Neutrophil (primary cell): ENCODE measurements around the gene TLR2.

Experiments used
- H3K27ac ChIP-seq: fragments of 200-600 bp; sonication (generic); 2 replicates; pipeline ENCODE4 v1.5.1; 2016; ENCODE audit warnings: mild to moderate bottlenecking, moderate library complexity
- H3K27me3 ChIP-seq: fragments of 200-600 bp; sonication (generic); 2 replicates; pipeline ENCODE4 v1.6.0; 2016; ENCODE audit warnings: mild to moderate bottlenecking
- H3K36me3 ChIP-seq: fragments of 200-600 bp; sonication (generic); 2 replicates; pipeline ENCODE4 v1.5.1; 2017
- H3K4me1 ChIP-seq, 2 experiments: fragments of 200-600 bp in 1 of 2; sonication (generic) in 1 of 2; 1 replicate in 1 of 2; 2 replicates in 1 of 2; pipeline versions ENCODE4 v1.5.1 to v1.6.1; 2013 to 2016; ENCODE audit warnings: low read depth in 1 of 2, low read length in 1 of 2, mild to moderate bottlenecking in 1 of 2, moderate library complexity in 1 of 2; ENCODE audit not compliant: control insufficient read depth in 1 of 2, insufficient read depth in 1 of 2
- H3K4me3 ChIP-seq, 2 experiments: fragments of 200-600 bp in 1 of 2; sonication (generic) in 1 of 2; 1 replicate in 1 of 2; 2 replicates in 1 of 2; pipeline ENCODE4 v1.5.1; 2013 to 2016; ENCODE audit warnings: low read depth in 1 of 2, low read length in 1 of 2, mild to moderate bottlenecking in 1 of 2, moderate library complexity in 1 of 2
- H3K9me3 ChIP-seq: fragments of 200-600 bp; sonication (generic); 2 replicates; pipeline ENCODE4 v1.5.1; 2016
- TF ChIP-seq, protein P1 (sequence below): fragments of 200-600 bp; sonication (generic); IDR thresholded peaks from 2 replicates; pipeline ENCODE4 v1.5.1; 2016; ENCODE audit warnings: antibody characterized with exemption

The TLR2 gene

DNA sequence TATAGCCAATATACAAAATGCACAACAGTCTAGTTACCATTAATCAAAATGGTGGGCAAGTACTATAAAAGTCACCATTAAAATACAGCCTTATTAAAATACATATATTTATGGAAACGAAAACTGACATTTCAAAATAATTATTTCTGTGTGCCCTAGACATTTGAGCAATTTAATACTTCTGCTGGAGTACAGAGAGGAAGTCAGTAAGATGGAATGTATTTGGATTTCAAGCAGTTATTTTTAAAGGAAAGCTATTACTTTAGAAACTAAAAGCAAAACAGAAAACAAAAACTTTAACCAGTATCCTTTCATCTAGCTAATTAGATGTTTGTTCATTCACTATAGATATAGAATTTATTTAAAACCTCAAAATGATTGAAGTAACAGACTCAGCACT is 37.8 kb upstream of the TLR2 start:
- H3K9me3 ChIP-seq: no peaks in the 10 kb centered on the region
- H3K27me3 ChIP-seq: no peaks in the 10 kb centered on the region
- TF ChIP-seq, protein P1, sequence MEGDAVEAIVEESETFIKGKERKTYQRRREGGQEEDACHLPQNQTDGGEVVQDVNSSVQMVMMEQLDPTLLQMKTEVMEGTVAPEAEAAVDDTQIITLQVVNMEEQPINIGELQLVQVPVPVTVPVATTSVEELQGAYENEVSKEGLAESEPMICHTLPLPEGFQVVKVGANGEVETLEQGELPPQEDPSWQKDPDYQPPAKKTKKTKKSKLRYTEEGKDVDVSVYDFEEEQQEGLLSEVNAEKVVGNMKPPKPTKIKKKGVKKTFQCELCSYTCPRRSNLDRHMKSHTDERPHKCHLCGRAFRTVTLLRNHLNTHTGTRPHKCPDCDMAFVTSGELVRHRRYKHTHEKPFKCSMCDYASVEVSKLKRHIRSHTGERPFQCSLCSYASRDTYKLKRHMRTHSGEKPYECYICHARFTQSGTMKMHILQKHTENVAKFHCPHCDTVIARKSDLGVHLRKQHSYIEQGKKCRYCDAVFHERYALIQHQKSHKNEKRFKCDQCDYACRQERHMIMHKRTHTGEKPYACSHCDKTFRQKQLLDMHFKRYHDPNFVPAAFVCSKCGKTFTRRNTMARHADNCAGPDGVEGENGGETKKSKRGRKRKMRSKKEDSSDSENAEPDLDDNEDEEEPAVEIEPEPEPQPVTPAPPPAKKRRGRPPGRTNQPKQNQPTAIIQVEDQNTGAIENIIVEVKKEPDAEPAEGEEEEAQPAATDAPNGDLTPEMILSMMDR: no peak
- H3K4me3 ChIP-seq: no peak overlapping the region
- peaks cover 73 to 87% of the 10 kb centered on the region in 2 experiments for H3K4me1 ChIP-seq
- H3K27ac ChIP-seq: peak overlapping the region; percentile 81
- no peaks in the 10 kb centered on the region for H3K36me3 ChIP-seq

DNA sequence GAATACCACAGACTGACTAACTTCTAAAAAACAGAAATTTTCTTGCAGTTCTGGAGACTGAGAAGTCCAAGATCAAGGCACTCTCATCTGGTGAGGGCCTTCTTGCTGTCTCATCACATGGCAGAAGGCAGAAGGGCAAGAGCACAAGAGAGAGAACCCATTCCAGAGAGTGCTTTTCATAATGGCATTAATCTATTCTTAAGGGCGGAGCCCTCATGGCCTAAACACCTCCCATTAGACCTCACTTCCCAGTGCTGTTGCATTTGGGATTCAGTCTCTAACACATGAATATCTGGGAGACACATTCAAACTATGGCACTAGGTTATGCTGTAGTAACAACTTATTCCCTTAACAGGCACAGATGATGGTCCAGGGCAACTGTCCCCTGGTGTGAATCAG is 37.1 kb upstream of the TLR2 start:
- Histone ChIP-seq H3K4me1 (peaks cover 79 to 92% of the 10 kb centered on the region in 2 experiments), H3K27ac (peak overlapping the region; percentile 81), H3K4me3 (no peak overlapping the region), H3K9me3 (no peaks in the 10 kb centered on the region), H3K36me3 (no peaks in the 10 kb centered on the region), H3K27me3 (no peaks in the 10 kb centered on the region)
- TF ChIP-seq, protein P1: no peak

DNA sequence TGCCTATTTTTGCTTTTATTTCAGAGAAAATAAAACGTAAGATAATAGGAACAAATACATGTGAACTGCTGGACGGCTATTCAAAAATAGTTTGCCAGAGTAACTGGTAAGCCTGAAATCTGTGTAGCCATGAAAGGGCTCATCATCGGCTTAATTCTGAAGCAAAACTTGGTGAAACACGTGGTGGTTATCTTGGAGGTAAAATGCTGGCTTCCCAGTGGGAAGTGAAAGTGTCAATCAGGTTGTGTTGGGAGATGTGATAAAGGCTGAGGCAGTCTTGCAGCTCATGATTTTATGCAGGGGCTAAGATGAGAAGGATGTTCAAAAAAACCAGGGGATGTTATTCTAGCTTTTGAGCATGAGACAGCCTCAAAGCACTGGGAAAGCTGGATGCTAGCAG is 36.1 kb upstream of the TLR2 start:
- H3K4me3 ChIP-seq: no peak overlapping the region
- H3K27me3 ChIP-seq: no peaks in the 10 kb centered on the region
- H3K27ac ChIP-seq: peak overlapping the region; percentile 81
- TF ChIP-seq, protein P1: no peak
- H3K9me3 ChIP-seq: no peaks in the 10 kb centered on the region
- peaks cover 86 to 94% of the 10 kb centered on the region in 2 experiments for H3K4me1 ChIP-seq
- no peaks in the 10 kb centered on the region for H3K36me3 ChIP-seq

DNA sequence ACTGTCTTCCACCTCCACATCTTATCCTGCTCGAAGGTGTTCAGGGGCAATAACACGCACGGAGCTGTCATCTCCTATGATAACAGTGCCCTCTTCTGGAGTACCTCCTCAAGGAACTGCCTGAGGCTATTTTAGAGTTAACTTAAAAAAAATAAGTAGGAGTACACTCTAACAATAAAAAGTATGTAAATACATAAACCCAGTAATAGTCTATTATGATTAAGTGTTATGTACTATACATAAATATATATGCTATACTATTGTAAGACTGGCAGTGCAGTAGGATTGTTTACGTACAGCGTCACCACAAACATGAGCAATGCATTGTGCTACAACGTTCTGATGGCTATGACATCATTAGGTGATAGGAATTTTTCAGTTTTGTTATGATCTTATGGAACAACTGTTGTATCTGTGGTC is 34.5 kb upstream of the TLR2 start:
- peaks cover 84 to 94% of the 10 kb centered on the region in 2 experiments for H3K4me1 ChIP-seq
- H3K4me3 ChIP-seq: no peak overlapping the region
- no peaks in the 10 kb centered on the region for H3K36me3 ChIP-seq
- TF ChIP-seq, protein P1: peak; percentile 27
- H3K27me3 ChIP-seq: no peaks in the 10 kb centered on the region
- no peaks in the 10 kb centered on the region for H3K9me3 ChIP-seq
- peak overlapping the region; percentile 90 for H3K27ac ChIP-seq

DNA sequence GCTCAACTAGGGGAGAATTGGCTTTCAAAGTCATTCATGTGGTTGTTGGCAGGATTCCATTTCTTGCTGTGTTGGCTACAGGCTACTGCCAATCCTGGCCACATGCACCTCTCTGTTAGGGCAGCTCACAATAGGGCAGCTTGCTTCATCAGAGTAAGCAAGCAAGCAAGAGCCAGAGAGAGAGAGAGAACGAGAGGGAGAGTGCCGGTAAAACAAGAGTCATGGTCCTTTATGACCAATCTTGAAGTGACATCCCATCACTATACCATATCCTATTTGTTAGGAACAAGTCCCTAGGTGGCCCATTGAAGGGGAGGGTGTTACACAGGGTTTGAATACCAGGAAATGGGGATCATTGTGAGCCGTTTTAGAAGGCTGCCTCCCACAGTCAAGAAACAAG is 33.0 kb upstream of the TLR2 start:
- Histone ChIP-seq H3K9me3 (no peaks in the 10 kb centered on the region), H3K27me3 (no peaks in the 10 kb centered on the region), H3K27ac (peak overlapping the region; percentile 90), H3K36me3 (no peaks in the 10 kb centered on the region), H3K4me3 (peak overlapping the region; percentile 23 to 34), H3K4me1 (peaks cover 91 to 96% of the 10 kb centered on the region in 2 experiments)
- TF ChIP-seq, protein P1: no peak

DNA sequence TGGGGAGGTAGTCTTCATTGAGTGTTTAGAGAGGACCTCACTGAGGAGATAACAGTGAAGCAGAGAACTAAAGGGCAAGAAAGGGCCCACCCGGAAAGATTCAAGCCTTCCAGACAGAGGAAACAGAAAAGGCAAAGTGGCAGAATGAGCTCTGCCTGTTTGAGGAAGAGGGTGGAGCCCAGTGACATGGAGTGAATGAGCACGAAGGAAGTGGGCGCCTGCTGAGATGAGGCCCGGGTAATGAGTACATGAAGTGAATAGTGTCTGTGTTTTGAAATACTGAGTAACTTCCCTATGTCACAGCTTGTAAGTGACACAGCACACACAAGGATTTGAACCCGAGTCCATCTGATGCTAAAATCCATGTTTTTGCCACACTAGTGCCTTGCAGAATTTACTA is 32.5 kb upstream of the TLR2 start:
- H3K27ac ChIP-seq: peak overlapping the region; percentile 90
- peaks cover 95 to 96% of the 10 kb centered on the region in 2 experiments for H3K4me1 ChIP-seq
- TF ChIP-seq, protein P1: peak; percentile 18
- no peaks in the 10 kb centered on the region for H3K27me3 ChIP-seq
- H3K4me3 ChIP-seq: peak overlapping the region; percentile 24 to 34
- H3K36me3 ChIP-seq: no peaks in the 10 kb centered on the region
- H3K9me3 ChIP-seq: no peaks in the 10 kb centered on the region
